ENCODE data around the gene NFATC1.

NFATC1 gene

DNA sequence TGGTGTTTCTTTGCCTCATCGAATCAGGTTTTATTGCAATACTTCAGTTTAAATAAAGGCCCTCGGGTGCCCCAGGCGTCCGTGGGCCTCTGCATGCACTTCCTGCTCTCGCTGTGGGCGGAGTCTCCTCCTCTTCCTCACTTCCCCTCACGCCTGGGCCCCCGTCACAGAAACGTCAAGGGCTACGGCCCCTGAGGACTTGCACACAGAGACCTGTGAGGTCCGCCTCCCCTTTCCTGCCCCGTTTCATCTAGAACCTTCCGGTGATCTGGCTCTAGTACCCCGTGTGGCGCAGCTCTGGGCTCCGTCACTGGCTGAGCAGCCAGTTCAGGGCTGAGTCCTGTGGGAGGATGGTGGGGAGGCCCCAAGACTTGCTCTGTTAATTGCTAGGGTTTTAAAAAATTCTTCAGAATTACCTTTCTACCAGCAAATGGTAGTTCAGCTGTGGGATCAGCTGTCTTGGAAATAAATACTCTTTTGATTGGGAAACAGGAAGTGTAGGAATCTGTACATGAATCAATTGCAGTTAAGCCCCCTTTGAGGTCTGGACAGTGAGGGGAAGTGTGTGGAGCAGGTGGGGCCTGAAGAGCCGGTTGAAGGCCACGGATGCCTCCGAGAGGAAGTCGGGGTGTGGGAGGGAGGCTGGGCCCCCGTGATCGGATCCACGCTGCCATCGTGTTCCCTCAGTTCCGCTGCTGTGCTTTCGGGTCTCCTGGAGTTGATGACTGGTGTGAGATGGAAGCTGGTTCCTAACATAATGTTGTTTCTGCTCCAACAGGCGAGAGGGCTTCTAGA lies 10.2 kb downstream of the NFATC1 start:
- TF ChIP-seq, protein P1, sequence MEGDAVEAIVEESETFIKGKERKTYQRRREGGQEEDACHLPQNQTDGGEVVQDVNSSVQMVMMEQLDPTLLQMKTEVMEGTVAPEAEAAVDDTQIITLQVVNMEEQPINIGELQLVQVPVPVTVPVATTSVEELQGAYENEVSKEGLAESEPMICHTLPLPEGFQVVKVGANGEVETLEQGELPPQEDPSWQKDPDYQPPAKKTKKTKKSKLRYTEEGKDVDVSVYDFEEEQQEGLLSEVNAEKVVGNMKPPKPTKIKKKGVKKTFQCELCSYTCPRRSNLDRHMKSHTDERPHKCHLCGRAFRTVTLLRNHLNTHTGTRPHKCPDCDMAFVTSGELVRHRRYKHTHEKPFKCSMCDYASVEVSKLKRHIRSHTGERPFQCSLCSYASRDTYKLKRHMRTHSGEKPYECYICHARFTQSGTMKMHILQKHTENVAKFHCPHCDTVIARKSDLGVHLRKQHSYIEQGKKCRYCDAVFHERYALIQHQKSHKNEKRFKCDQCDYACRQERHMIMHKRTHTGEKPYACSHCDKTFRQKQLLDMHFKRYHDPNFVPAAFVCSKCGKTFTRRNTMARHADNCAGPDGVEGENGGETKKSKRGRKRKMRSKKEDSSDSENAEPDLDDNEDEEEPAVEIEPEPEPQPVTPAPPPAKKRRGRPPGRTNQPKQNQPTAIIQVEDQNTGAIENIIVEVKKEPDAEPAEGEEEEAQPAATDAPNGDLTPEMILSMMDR (IDR thresholded peaks at IDR 0.05; ENCODE audit: low read depth, low read length), result no peak

DNA sequence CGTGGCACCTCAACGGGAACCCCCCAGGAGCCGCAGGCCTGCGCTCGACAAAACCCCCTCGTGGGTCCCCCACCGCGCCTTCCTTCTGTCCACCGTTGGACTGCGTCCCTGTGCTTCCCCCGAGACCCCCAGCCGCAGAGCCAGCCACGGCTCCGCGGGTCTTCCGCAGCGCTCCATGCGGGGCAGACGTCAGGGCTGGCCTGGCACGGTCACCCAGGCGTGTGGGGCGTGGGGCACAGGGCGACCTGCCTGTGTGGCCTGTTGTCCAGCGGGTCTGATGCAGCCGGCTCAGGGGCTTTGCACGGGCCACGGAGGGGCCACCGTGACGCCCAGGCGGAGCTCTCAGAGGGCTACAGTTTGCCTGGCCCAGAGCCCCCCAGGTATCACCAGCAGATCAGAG lies 11.0 kb downstream of the NFATC1 start:
- H3K4me3 ChIP-seq (ENCODE audit: low read depth, low read length), result no peak overlapping the region
- TF ChIP-seq, protein P1 (IDR thresholded peaks at IDR 0.05; ENCODE audit: low read depth, low read length), result no peak

More for the DNA sequence above, 10.2 kb downstream of the NFATC1 start:
- H3K4me3 ChIP-seq (ENCODE audit: low read depth, low read length), result no peak overlapping the region

DNA sequence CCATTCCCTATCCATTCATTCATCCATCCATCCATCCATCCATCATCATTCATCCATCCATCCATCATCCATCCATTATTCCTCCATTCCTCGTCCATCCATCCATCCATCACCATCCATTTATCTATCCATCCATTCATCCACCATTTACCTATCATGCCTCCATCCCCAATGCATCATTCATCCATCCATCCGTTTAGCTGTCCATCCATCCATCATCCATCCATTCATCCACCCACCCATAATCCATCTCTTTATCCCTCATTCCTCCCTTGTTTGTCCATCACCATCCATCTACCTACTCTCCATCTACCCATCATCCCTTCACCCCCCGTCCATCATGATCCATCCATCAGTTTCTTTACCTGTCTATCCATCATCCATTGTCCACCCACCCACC lies 13.6 kb downstream of the NFATC1 start:
- H3K4me3 ChIP-seq (ENCODE audit: low read depth, low read length), result no peak overlapping the region
- TF ChIP-seq, protein P1 (IDR thresholded peaks at IDR 0.05; ENCODE audit: low read depth, low read length), result no peak

DNA sequence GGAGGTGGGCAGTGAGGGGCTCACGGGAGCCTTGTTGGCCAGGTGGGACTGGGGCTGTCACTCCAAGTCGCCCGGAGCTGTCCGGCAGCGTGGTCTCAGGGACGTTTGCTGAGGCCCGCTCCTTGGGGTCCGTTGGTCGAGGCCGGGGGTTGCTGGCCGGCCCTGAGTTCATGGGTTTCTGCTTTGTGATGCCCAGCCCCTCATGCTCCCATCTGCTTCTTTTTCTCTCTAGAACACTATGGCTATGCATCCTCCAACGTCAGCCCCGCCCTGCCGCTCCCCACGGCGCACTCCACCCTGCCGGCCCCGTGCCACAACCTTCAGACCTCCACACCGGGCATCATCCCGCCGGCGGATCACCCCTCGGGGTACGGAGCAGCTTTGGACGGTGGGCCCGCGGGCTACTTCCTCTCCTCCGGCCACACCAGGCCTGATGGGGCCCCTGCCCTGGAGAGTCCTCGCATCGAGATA lies 14.5 kb downstream of the NFATC1 start:
- TF ChIP-seq, protein P1 (IDR thresholded peaks at IDR 0.05; ENCODE audit: low read depth, low read length), result no peak
- H3K4me3 ChIP-seq (ENCODE audit: low read depth, low read length), result no peak overlapping the region

DNA sequence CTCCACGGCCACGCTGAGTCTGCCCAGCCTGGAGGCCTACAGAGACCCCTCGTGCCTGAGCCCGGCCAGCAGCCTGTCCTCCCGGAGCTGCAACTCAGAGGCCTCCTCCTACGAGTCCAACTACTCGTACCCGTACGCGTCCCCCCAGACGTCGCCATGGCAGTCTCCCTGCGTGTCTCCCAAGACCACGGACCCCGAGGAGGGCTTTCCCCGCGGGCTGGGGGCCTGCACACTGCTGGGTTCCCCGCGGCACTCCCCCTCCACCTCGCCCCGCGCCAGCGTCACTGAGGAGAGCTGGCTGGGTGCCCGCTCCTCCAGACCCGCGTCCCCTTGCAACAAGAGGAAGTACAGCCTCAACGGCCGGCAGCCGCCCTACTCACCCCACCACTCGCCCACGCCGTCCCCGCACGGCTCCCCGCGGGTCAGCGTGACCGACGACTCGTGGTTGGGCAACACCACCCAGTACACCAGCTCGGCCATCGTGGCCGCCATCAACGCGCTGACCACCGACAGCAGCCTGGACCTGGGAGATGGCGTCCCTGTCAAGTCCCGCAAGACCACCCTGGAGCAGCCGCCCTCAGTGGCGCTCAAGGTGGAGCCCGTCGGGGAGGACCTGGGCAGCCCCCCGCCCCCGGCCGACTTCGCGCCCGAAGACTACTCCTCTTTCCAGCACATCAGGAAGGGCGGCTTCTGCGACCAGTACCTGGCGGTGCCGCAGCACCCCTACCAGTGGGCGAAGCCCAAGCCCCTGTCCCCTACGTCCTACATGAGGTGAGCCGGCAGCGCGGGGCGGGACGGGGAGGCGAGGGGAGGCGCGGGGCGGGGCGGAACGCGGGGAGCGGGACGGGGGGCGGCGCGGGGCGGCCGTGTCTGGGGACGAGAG lies 15.2 kb downstream of the NFATC1 start:
- TF ChIP-seq, protein P1 (IDR thresholded peaks at IDR 0.05; ENCODE audit: low read depth, low read length), result no peak

DNA sequence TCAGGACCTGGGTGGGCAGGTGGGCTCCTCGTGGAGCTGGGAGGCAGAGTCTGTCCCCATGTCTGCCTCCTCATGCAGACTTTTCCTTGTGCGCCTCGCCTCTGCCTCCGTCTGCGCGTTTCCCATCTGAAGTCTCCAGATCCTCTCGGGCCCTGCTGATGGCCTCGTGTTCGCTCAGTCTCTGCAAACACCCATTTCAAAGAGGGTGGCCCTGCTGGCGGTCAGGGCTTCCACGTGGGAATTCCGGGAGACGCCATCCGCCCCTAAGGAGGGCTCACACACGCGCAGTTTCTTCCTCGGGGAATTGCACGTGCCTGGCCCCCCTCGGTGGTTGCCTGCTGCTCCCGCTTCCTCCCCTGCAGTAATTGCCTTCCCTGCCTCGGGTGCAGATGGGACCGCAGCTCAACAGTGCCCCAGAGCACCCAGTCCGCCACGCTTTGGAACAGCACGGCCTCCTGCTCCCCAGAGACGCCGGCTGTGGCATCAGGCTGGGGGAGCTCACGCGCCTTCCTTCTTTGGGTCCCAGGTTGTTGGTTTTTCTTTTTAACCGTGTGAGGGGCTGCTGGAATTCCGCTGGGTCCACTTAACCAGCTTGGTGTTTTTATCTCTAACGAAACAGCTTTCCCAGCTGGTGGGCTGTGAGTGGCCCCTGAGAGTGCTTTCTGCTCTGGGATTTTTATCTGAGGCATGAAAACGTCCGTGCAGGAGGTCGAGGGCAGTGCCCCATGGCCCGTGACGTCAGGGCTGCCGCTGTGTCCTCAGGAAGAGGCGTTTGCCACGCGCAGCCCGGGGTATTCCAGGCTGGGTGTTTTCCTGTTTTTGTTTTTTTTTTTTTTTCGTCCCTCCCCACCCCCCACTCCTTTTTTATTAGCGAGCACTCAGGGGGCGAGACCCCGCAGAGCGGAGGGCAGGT lies 16.1 kb downstream of the NFATC1 start:
- TF ChIP-seq, protein P1 (IDR thresholded peaks at IDR 0.05; ENCODE audit: low read depth, low read length), result no peak
- H3K4me3 ChIP-seq (ENCODE audit: low read depth, low read length), result no peak overlapping the region

More for the DNA sequence above, 15.2 kb downstream of the NFATC1 start:
- no peak overlapping the region for H3K4me3 ChIP-seq (ENCODE audit: low read depth, low read length)
